IPS-18a (cell line): ENCODE results near the gene SERPINA5.

Experiments
- H3K27ac ChIP-seq: one replicate; pipeline ENCODE4 v1.5.1; 2013; ENCODE audit warnings: low read length
- H3K27me3 ChIP-seq: one replicate; pipeline ENCODE4 v1.6.1; 2013; ENCODE audit warnings: mild to moderate bottlenecking, low read length; ENCODE audit not compliant: control insufficient read depth, insufficient read depth
- H3K36me3 ChIP-seq: one replicate; pipeline ENCODE4 v1.6.1; 2013; ENCODE audit warnings: low read depth, low read length; ENCODE audit not compliant: control insufficient read depth
- H3K4me1 ChIP-seq: one replicate; pipeline ENCODE4 v1.6.1; 2013; ENCODE audit warnings: low read depth, low read length; ENCODE audit not compliant: control insufficient read depth
- H3K4me3 ChIP-seq: one replicate; pipeline ENCODE4 v1.5.1; 2013; ENCODE audit warnings: low read length
- H3K9ac ChIP-seq: one replicate; pipeline ENCODE4 v1.6.1; 2013; ENCODE audit warnings: mild to moderate bottlenecking, low read length, moderate library complexity
- H3K9me3 ChIP-seq: one replicate; pipeline ENCODE4 v1.6.1; 2013; ENCODE audit warnings: low read depth, low read length; ENCODE audit not compliant: control insufficient read depth

The SERPINA5 gene

DNA sequence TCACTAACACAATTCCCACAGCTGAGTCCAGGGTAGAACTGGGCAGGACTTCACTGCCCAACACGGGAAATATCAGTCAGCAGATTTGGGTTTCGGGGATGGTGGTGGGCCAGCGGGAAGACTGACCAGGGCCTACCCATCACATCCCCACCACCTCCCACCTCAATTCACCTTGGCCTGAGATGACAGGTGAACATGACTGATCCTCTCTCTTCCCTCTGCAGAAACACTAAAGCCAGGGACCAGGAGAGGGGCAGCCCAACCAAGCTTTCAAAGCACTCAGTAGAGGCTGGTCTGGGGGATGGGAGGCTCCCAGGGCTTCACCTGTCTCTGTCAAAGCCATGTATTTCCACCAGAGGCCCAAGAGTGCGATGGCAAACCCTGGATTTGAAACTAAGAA, 2.3 kb downstream of the SERPINA5 start:
- no peaks in the 10 kb centered on the region for H3K4me1 ChIP-seq
- no peaks in the 10 kb centered on the region for H3K27me3 ChIP-seq
- no peaks in the 10 kb centered on the region for H3K9me3 ChIP-seq
- H3K9ac ChIP-seq, result no peak overlapping the region
- H3K27ac ChIP-seq, result no peak overlapping the region
- H3K4me3 ChIP-seq, result no peak overlapping the region
- H3K36me3 ChIP-seq, result no peaks in the 10 kb centered on the region

DNA sequence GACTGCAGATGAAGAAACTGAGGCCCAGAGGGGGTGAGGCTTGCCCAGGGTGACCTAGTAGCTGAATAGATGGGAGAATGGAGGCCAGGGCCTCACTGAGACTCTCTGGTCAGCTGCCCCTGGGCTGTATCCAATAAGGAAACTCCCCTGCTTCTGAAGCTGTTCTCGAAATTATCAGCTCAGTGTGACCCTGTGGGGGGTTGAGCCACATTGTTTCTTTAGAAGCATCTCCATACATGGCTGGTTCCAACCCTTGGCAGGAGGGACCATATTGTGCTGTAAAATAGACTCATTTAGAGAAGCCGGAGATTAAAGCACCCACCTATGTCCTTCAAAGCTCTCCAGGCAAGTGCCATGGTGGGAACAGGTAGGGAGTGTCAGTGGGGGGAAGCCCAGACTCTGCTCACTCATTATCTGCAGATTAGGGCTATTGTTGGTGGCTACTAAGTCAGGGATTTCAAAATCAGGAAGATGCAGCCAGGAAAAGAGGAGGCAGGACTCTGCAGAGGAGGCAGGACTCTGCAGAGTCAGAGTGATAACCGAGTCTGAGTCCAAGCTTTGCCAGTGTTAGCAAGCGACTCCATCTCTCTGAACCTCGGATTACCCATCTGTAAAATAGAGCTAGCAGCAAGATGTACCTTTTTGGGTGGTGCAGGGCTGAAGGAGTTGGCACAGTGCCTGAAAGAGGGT, 3.5 kb downstream of the SERPINA5 start:
- Histone ChIP-seq H3K36me3 (no peaks in the 10 kb centered on the region), H3K9ac (no peak overlapping the region), H3K27ac (no peak overlapping the region), H3K4me1 (no peaks in the 10 kb centered on the region), H3K9me3 (no peaks in the 10 kb centered on the region), H3K27me3 (no peaks in the 10 kb centered on the region), H3K4me3 (no peak overlapping the region)

DNA sequence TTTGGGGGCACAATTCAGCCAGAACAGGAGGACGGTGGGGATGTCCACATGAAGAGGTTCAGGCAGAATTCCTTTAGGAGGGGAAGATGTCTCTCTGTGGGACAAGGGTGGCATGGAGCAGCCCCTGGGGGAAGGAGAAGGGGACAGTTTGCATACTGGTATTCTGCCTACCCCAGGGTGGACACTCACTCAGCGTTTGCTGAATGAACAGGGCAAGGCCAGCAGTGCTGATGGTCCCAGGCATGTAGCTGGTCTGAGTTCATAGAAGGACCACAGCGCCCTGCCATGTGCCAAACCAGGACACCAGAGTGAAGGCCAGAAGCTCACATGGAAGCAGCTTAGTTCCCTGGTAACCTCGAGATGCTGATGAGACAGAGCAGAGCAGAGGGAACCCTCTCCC, 5.4 kb downstream of the SERPINA5 start:
- Histone ChIP-seq H3K4me1 (no peaks in the 10 kb centered on the region), H3K36me3 (no peaks in the 10 kb centered on the region), H3K9ac (no peak overlapping the region), H3K9me3 (no peaks in the 10 kb centered on the region), H3K27ac (no peak overlapping the region), H3K4me3 (no peak overlapping the region), H3K27me3 (no peaks in the 10 kb centered on the region)

DNA sequence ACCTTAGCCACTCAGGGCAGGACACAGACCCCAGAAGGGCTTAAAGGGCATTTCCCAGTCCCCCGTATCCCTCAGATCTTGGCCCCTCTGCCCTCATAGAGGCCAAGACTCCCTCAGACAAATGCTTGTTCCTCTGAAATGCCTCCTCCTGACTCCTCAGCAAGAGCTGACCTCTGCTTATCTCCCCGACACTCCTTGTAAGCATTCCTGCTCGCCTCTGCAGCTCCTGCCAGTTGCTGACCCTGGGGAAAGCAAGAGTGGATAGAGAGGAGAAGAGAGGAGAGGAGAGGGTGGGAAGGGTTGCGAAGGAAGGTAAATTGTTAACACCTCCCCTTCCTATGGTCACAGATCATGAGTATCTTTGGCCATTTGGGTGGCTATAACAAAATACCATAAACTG, 7.1 kb downstream of the SERPINA5 start:
- H3K36me3 ChIP-seq, result no peaks in the 10 kb centered on the region
- no peak overlapping the region for H3K27ac ChIP-seq
- H3K9me3 ChIP-seq, result no peaks in the 10 kb centered on the region
- no peaks in the 10 kb centered on the region for H3K27me3 ChIP-seq
- H3K4me3 ChIP-seq, result no peak overlapping the region
- H3K4me1 ChIP-seq, result no peaks in the 10 kb centered on the region
- no peak overlapping the region for H3K9ac ChIP-seq

DNA sequence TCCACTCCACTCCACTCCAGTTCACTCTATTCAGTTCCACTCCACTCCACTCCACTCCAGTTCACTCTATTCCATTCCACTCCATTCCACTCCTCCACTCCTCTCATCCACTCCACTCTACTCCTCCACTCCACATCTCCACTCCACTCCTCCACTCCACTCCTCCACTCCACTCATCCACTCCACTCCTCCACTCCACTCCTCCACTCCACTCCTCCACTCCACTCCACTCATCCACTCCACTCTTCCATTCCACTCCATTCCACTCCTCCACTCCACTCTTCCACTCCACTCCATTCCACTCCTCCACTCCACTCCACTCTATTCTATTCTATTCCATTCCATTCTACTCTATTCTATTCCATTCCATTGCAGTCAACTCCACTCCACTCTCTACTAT, 9.8 kb downstream of the SERPINA5 start:
- Histone ChIP-seq H3K27me3 (no peaks in the 10 kb centered on the region), H3K27ac (no peak overlapping the region), H3K4me3 (no peak overlapping the region), H3K9me3 (no peaks in the 10 kb centered on the region), H3K9ac (no peak overlapping the region), H3K36me3 (no peaks in the 10 kb centered on the region), H3K4me1 (no peaks in the 10 kb centered on the region)

DNA sequence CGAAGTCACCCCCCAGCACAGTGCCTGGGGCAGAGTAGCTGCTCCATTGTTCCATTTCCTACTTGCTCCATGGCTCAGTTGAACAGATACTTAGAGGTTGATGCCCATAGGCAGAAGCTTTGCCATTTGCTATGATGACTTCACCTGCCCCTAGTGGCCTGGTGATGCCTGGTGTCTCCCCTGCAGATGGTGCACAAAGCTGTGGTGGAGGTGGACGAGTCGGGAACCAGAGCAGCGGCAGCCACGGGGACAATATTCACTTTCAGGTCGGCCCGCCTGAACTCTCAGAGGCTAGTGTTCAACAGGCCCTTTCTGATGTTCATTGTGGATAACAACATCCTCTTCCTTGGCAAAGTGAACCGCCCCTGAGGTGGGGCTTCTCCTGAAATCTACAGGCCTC, 10.6 kb downstream of the SERPINA5 start:
- no peaks in the 10 kb centered on the region for H3K27me3 ChIP-seq
- H3K27ac ChIP-seq, result no peak overlapping the region
- H3K4me1 ChIP-seq, result no peaks in the 10 kb centered on the region
- no peaks in the 10 kb centered on the region for H3K9me3 ChIP-seq
- no peak overlapping the region for H3K9ac ChIP-seq
- no peaks in the 10 kb centered on the region for H3K36me3 ChIP-seq
- H3K4me3 ChIP-seq, result no peak overlapping the region

DNA sequence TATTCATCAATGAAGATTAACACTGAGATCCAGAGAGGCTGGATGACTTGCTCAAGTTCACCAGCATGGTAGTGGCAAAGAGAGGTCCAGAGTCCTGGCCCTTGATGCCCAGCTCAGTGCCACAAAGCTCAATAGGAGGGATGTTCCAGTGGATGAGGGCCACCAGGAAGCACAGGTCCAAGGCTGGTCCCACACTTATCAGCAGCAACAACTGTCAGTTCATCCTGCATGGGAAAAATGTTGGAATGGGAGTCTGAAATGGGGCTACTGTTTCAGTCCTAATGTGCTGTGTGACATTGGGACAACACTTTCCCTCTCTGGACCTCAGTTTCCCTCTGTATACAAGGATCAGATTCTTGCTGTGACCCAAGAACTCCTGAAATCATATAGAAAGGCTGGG, 11.2 kb downstream of the SERPINA5 start:
- H3K9ac ChIP-seq, result no peak overlapping the region
- no peaks in the 10 kb centered on the region for H3K9me3 ChIP-seq
- no peak overlapping the region for H3K4me3 ChIP-seq
- no peaks in the 10 kb centered on the region for H3K27me3 ChIP-seq
- H3K36me3 ChIP-seq, result no peaks in the 10 kb centered on the region
- H3K27ac ChIP-seq, result no peak overlapping the region
- no peaks in the 10 kb centered on the region for H3K4me1 ChIP-seq

DNA sequence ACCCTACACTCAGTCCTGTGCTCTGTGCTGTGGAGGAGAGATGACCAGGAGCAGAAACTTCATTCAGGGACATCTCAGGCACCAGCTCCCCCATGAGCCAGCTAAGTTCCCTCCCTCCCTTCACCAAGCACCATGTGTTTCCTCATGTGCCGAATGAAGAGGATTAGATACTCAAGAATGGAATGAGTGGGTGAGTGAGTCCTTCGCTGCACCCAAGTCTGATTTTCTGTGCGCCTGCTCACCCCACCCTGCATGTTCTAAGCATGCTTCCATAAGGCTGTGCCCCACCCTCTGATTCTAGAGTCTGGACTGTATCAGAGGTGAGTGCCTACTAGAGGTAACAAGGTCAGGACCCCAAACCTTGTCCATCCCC, 12.1 kb downstream of the SERPINA5 start:
- H3K9me3 ChIP-seq, result no peaks in the 10 kb centered on the region
- H3K4me1 ChIP-seq, result no peaks in the 10 kb centered on the region
- H3K9ac ChIP-seq, result no peak overlapping the region
- H3K27me3 ChIP-seq, result no peaks in the 10 kb centered on the region
- H3K27ac ChIP-seq, result no peak overlapping the region
- no peak overlapping the region for H3K4me3 ChIP-seq
- no peaks in the 10 kb centered on the region for H3K36me3 ChIP-seq

DNA sequence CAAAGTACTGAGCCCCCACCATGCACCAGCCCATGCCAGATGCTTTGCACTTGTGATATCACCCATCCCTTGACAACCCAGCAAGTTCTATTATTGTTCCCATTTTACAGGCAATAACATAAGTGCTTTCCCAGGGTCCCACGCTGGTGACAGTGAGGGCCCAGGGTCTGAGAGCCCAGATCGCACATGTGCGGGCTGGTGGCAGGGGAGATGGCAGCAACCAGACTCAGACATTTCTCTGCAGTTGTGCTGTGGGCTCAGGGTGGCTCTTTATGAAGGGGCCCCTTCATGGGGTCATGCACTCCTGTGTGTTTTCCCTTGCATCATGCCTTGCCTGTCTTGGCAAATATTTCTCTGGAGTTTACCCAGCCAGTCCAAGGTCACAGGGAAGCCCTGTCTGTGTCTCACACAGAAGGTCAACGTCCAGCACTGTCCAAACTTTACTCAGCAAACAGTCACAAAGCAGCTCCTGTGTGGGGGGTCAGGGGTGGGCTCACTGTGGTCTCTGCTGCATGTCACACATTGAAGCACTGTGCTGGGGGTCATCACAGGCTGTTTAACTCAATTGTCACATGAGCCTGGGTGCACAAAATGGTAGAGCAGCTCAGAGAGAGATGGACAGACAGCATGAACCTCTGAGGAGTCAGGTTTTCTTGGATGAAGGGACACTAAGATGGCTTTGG, 12.7 kb downstream of the SERPINA5 start:
- no peak overlapping the region for H3K27ac ChIP-seq
- no peaks in the 10 kb centered on the region for H3K36me3 ChIP-seq
- no peak overlapping the region for H3K9ac ChIP-seq
- H3K4me1 ChIP-seq, result peaks cover 3% of the 10 kb centered on the region
- H3K27me3 ChIP-seq, result no peaks in the 10 kb centered on the region
- no peaks in the 10 kb centered on the region for H3K9me3 ChIP-seq
- H3K4me3 ChIP-seq, result no peak overlapping the region

DNA sequence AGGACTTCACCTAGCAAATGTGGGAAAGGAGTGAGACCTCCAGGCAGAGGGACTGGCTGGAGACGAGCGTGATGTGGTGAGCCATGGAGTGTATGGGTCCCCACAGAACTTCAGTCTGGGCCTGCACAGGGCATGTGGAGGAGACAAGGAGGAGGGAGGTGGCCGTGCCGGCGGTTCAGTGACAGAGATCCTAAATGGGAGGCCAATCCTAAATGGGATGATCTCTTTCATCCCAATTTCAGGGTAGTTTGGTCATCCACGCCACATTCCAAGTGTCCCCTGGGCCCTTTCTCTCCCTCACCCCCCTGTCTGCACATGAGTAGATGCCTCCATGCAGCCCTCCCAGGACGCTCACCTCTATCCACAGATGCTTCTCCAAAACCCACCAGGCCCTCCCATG, 13.2 kb downstream of the SERPINA5 start:
- Histone ChIP-seq H3K27me3 (no peaks in the 10 kb centered on the region), H3K4me3 (no peak overlapping the region), H3K9ac (no peak overlapping the region), H3K9me3 (no peaks in the 10 kb centered on the region), H3K4me1 (peaks cover 4% of the 10 kb centered on the region), H3K36me3 (no peaks in the 10 kb centered on the region), H3K27ac (no peak overlapping the region)

DNA sequence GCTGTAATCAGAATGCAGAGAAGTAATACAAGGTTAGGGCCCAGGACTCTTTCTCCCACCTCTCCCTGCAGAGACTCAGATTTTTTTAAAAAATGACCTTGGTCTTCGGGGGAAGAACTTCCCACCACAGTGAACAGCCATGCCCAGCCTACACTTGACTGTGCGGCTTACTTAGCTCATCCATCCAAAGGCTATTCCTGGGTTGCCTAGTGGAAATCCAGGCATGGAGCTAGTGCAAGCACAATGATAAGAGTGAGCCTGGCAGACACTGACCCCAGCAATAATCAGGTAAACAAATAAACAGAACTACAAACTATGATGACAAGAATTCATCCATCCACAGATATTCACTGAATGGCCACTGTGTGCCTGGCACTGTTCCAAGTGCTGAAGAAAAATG, 14.7 kb downstream of the SERPINA5 start:
- H3K27ac ChIP-seq, result no peak overlapping the region
- H3K9me3 ChIP-seq, result no peaks in the 10 kb centered on the region
- H3K9ac ChIP-seq, result no peak overlapping the region
- H3K36me3 ChIP-seq, result no peaks in the 10 kb centered on the region
- no peak overlapping the region for H3K4me3 ChIP-seq
- H3K4me1 ChIP-seq, result peaks cover 4% of the 10 kb centered on the region
- no peaks in the 10 kb centered on the region for H3K27me3 ChIP-seq

DNA sequence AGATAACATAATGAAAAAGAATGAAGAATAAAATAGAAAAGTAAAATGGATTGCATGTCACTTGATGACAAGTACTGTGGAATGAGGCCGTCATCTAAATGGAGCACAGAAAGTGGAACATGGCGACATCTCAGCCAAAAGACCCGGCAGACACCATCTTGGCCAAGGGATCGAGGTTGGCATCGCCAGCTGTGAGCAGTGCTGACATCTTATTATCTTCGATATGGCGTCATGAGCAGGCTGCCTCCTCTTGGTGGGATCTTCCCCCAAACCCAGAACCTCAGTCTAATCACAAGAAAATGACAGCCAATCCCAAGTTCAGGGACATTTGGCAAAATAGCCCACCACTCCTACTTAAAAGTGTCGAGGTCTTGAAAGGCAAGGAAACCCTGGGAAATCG, 15.1 kb downstream of the SERPINA5 start:
- Histone ChIP-seq H3K36me3 (no peaks in the 10 kb centered on the region), H3K4me1 (peaks cover 4% of the 10 kb centered on the region), H3K9me3 (no peaks in the 10 kb centered on the region), H3K4me3 (no peak overlapping the region), H3K27me3 (no peaks in the 10 kb centered on the region), H3K27ac (no peak overlapping the region), H3K9ac (no peak overlapping the region)
